ENCODE data around the gene GNG7. TPM values are rescaled to one million over a fixed set of nuclear protein-coding genes. Genes with fewer than 3 reads are reported as not detected.

The GNG7 gene
- total and polyA plus RNA-seq, 2 donors (not counting 3 experiments of a cell fraction or from before 2014, with no cell fraction given), result 0.29 to 0.84 TPM

DNA sequence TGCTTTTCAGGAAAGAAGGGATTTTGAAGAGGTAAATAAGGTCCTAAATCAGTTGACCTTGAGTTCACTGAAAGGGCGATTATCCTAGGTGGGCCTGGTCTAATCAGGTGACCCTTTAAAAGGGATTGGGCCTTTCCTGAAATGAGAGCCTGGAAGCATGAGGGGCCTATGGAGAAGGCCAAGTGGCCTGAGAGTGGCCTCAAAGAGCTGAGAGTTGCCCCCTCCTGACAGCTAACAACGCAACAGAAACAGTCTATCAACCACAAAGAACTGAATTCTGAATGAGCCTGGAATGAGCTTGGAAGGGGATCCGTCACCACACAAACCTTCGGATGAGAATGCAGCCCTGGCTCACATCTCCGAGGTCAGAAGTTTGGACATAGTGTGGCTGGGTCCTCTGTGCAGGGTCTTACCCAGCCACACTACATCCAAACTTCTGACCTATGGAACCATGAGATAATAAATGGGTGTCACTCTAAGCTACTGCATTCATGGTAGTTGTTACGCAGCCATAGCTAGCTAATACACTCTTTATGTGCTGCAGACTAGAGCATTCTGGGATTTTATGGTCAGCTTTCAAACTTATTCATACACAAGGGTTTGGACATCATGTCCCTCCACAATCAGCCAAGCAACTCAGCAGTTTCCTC, 72.0 kb downstream of the GNG7 start:
- Histone ChIP-seq H3K9ac (replicated peaks; ENCODE audit: extremely low read depth, insufficient read depth, low read length) (no peak overlapping the region), H3K27me3 (ENCODE audit: control insufficient read depth in 2 of 2, insufficient read depth in 2 of 2, low read length in 2 of 2) (no peaks in the 10 kb centered on the region), H3K4me1 (ENCODE audit: control insufficient read depth, extremely low read depth, insufficient read depth, low read length) (peaks cover 20% of the 10 kb centered on the region), H3K36me3 (ENCODE audit: control insufficient read depth in 2 of 2, extremely low read depth in 1 of 2, insufficient read depth in 2 of 2, low read length in 2 of 2) (no peaks in the 10 kb centered on the region), H4K20me1 (replicated peaks; ENCODE audit: control insufficient read depth, extremely low read depth, insufficient read depth, low read length) (no peaks in the 10 kb centered on the region), H3K9me3 (replicated peaks; ENCODE audit: control insufficient read depth, insufficient read depth, low read length) (peaks cover 2% of the 10 kb centered on the region), H3K9me1 (replicated peaks; ENCODE audit: control insufficient read depth, extremely low read depth, insufficient read depth, low read length) (no peaks in the 10 kb centered on the region), H3K4me3 (replicated peaks in 1 of 3; ENCODE audit: insufficient read depth in 1 of 3, low read depth in 1 of 3, low read length in 3 of 3) (no peak overlapping the region), H2AFZ (ENCODE audit: low read depth, low read length) (no peak overlapping the region), H3K27ac (ENCODE audit: insufficient read depth, low read depth, low read length) (no peak overlapping the region), H3K4me2 (ENCODE audit: insufficient read depth, low read length) (no peak overlapping the region), H3K79me2 (ENCODE audit: control insufficient read depth, insufficient read depth, low read length) (no peaks in the 10 kb centered on the region)
- no peak for TF ChIP-seq FOS (IDR thresholded peaks at IDR 0.05; ENCODE audit: borderline replicate concordance, insufficient read depth, low read length)
- TF ChIP-seq JUN (IDR thresholded peaks at IDR 0.05; ENCODE audit: borderline replicate concordance, insufficient read depth, insufficient read length, low read depth), result no peak
- TF ChIP-seq MYC (IDR thresholded peaks at IDR 0.05; ENCODE audit: low read depth, low read length), result no peak
- no peak for TF ChIP-seq POLR2AphosphoS5 (IDR thresholded peaks at IDR 0.05; ENCODE audit: insufficient read depth, low read depth, low read length)
- no peak for TF ChIP-seq GATA2 (IDR thresholded peaks at IDR 0.05; ENCODE audit: insufficient read depth, insufficient read length, low read depth, low read length)
- TF ChIP-seq, protein P1, sequence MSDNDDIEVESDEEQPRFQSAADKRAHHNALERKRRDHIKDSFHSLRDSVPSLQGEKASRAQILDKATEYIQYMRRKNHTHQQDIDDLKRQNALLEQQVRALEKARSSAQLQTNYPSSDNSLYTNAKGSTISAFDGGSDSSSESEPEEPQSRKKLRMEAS (IDR thresholded peaks at IDR 0.05; ENCODE audit: insufficient read depth, insufficient read length), result no peak
- TF ChIP-seq EZH2 (IDR thresholded peaks at IDR 0.05; ENCODE audit: borderline replicate concordance, low read depth, low read length, severe bottlenecking), result no peak
- POLR2A ChIA-PET, result interaction anchor here (2.1 kb wide), 1 partner anchor 154 kb away, joined by 6 read pairs; the partner anchor contains the start of gene GADD45B
- BruUV-seq (replicated peaks), result no TSS peak
- dilution Hi-C loops (cut with MboI; ENCODE audit: extremely low pct_ligation_motif_present, low sequenced_read_pairs), result no loop called here
- CTCF ChIA-PET, result interaction anchor here (7.6 kb wide), 1 partner anchor 12 kb away, joined by 171 read pairs; no protein-coding TSS in a partner anchor
- FAIRE-seq (no peak), DNase-seq (ENCODE audit: low read depth, low spot score) (no peak)
- intact Hi-C loops (cut with micrococcal nuclease), result no loop called here

All from endothelial cell of umbilical vein (primary cell).